Epithelial cell of esophagus (primary cell): ENCODE data around the gene DGKB.
A peak's percentile ranks its signal among the peaks of the same experiment; 100 is the strongest.

Experiments used
- DNase-seq: peaks from one replicate; pipeline ENCODE4 v3.0.0; 2010; ENCODE audit warnings: low read depth
- H3K4me3 ChIP-seq: 2 replicates; pipeline ENCODE4 v1.5.1; 2011; ENCODE audit warnings: mild to moderate bottlenecking, low read length, control low read depth
- TF ChIP-seq, protein P1 (sequence below): IDR thresholded peaks from 2 replicates; pipeline ENCODE4 v1.5.1; 2011; ENCODE audit warnings: low read depth, mild to moderate bottlenecking, low read length, control low read depth, inconsistent platforms; ENCODE audit not compliant: insufficient read depth; ENCODE audit errors: missing control alignments

DGKB gene

DNA sequence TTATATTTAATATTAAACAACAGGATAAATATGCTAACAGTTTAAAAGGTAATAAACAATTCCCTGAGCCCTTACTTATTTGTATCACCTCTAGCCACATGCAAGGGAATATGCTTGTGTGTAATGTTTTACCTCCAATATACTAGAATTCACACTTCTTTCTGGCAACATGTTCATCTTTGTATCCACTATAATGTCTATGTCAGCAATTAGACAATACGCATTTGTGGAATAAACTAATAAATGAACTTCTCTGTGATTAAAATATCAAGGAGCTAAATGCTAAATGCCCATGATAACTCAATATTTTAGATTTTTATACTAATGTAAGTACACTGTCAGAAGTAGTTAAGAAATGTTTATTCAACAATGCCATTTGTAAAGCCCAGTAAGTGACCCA is 350.5 kb downstream of the DGKB start:
- H3K4me3 ChIP-seq, result no peak overlapping the region
- TF ChIP-seq, protein P1, sequence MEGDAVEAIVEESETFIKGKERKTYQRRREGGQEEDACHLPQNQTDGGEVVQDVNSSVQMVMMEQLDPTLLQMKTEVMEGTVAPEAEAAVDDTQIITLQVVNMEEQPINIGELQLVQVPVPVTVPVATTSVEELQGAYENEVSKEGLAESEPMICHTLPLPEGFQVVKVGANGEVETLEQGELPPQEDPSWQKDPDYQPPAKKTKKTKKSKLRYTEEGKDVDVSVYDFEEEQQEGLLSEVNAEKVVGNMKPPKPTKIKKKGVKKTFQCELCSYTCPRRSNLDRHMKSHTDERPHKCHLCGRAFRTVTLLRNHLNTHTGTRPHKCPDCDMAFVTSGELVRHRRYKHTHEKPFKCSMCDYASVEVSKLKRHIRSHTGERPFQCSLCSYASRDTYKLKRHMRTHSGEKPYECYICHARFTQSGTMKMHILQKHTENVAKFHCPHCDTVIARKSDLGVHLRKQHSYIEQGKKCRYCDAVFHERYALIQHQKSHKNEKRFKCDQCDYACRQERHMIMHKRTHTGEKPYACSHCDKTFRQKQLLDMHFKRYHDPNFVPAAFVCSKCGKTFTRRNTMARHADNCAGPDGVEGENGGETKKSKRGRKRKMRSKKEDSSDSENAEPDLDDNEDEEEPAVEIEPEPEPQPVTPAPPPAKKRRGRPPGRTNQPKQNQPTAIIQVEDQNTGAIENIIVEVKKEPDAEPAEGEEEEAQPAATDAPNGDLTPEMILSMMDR, result no peak
- no peak for DNase-seq

DNA sequence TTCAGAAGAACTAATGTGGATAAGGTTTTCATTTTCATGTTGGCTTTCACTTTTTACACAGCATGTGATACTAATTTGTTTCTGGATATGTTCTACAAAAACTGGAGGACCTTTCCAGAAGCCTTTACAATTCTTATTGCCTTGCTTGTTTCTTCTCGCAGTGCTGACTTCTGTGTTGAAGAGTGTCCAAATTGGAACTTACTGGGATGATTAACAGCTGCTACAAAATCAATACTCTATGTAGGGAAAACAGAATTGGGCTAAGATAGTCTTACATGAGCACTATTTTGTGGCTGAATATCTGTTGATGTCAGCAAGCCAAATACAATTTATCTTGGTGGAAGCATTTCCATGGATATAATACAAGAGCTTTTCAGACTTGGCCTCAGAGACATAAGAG is 351.2 kb downstream of the DGKB start:
- DNase-seq, result no peak
- H3K4me3 ChIP-seq, result no peak overlapping the region
- TF ChIP-seq, protein P1, result no peak

DNA sequence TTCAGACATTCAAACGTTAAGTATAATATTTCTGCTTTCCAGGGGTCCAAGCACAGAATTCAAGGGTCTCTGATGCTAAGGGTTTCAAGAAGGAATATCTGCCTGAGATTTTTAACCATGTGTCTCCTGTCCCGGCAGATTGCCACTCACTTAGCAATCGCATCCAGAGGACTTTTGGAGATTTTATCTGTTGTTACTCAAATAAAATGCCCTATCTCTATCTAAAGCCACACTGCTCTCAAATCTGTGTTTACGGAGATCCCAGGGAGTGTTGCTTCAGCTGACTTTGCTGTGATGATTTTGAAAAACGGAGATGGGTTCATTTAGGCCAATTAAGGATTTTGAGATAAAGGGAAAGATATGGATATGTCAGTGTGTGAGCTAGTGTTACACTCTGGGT is 359.9 kb downstream of the DGKB start:
- TF ChIP-seq, protein P1, result no peak
- no peak overlapping the region for H3K4me3 ChIP-seq
- no peak for DNase-seq

DNA sequence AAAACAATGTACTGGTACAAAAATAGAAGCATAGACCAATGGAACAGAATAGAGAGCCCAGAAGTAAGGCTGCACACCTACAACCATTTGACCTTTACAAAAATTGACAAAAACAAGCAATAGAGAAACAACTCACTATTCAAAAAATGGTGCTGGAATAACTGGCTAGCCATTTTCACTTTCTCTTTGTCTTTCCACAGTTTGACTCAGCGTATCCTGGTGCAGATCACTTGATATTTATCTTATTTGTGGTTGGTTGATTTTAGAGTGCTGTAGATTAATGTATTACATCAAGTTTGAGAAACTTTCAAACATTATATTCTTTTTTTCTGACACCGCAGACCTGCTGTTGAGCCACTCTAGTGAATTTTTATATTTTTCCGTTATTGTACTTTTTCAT is 381.4 kb downstream of the DGKB start:
- TF ChIP-seq, protein P1, result no peak
- DNase-seq, result no peak

DNA sequence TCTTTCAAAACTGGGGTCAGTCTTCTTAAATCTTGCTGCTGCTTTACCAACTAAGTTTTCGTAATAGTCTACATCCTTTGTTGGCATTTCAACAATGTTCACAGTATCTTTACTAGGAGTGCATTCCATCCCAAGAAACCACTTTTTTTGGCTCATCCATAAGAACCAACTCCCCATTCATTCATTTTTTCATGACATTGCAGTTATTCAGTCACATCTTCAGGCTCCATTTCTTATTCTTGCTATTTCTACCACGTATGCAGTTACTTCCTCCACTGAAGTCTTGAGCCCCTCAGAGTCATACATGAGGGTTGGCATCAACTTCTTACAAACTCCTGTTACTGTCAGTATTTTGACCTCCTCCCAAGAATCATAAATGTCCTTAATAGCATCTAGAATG is 392.3 kb downstream of the DGKB start:
- TF ChIP-seq, protein P1, result no peak
- no peak overlapping the region for H3K4me3 ChIP-seq
- DNase-seq, result no peak

More for the DNA sequence above, 381.4 kb downstream of the DGKB start:
- no peak overlapping the region for H3K4me3 ChIP-seq

DNA sequence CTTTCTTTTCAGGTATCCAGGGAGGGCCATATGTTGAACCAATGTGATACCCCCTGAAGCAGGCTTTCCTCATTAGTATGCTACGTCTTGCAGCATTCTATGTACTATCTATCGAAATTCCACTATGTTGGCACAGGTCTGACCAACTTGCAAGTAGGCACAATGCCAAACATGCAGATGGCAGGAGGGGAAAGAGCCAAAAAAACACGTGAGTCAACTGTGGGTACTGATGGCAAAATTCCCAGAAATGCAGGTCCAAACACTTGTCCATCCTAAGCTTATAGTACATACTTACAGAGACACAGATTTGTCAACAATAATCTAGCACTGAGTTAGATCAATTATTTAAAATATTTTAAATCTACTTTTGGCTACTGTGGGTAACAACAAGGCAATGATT is 394.9 kb downstream of the DGKB start:
- peak; percentile 97 for DNase-seq
- no peak overlapping the region for H3K4me3 ChIP-seq
- TF ChIP-seq, protein P1, result no peak

DNA sequence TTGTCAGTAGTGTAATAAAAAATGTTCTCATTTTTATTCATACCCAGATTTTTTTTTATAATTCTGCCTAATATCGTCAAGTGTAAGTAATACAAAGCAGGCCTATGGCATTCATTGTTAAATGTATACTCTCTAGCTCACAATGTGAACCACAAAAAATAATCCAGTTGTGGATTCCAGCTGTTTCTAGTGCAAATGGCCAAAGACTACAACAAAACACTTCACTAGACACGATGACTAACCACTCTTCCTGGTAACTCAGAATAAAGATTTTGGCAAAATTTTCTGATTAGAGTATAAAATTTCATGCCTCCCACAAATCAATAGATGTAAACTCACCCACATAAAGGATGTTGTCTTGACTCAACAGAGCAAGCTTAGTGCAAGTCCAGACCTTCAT is 396.6 kb downstream of the DGKB start:
- H3K4me3 ChIP-seq, result no peak overlapping the region
- TF ChIP-seq, protein P1, result no peak
- DNase-seq, result no peak
